H1 (cell line): Measurements from ENCODE around the gene GOLIM4. TPM values are rescaled to one million over a fixed set of nuclear protein-coding genes. Genes with fewer than 3 reads are reported as not detected.

Experiments
- CHD1 ChIP-seq: IDR thresholded peaks from 2 replicates; pipeline ENCODE4 v1.6.1; 2012; ENCODE audit warnings: low read depth, low read length, improper control_type of control experiment
- PHF8 ChIP-seq: fragments of 200-600 bp; sonication (generic); conservative IDR thresholded peaks from 2 replicates; pipeline ENCODE4 v1.7.1; 2012; ENCODE audit warnings: low read depth, mild to moderate bottlenecking, inconsistent platforms, low read length, moderate library complexity
- RNF2 ChIP-seq: fragments of 200-900, 300-1000 bp; sonication (generic); IDR thresholded peaks from 2 replicates; pipeline ENCODE4 v1.7.1; 2016; ENCODE audit warnings: borderline replicate concordance, low read depth, mild to moderate bottlenecking, antibody characterized with exemption, low read length; ENCODE audit not compliant: poor library complexity, severe bottlenecking; ENCODE audit errors: missing control alignments
- TEAD4 ChIP-seq: IDR thresholded peaks from 2 replicates; pipeline ENCODE4 v1.6.1; 2012; ENCODE audit warnings: low read depth, low read length, inconsistent platforms, mixed read lengths
- polyA plus RNA-seq, 7 experiments: library from polyadenylated mRNA; depleted of rRNA in 3 of 7; stranded (reverse) in 5 of 7; unstranded in 2 of 7; fragments of >200 nt in 5 of 7; fragments of 200-250 nt in 2 of 7; gene quantifications; 1 replicate in 5 of 7; 2 replicates in 1 of 7; 4 replicates in 1 of 7; pipeline versions ENCODE4 v1.2.1 to v1.2.3, GENCODE V29; 2011 to 2013; ENCODE audit warnings: missing spikeins in 2 of 7, mixed read lengths in 2 of 7
- total RNA-seq: library from RNA; stranded (reverse); fragmentation: NEBNext Ultra II Directional; extraction: Animal tissue kit (Norgen Biotek cat#: 25700); gene quantifications from 2 replicates; pipeline ENCODE4 v1.2.1, GENCODE V29; 2021

Gene GOLIM4
- total and polyA plus RNA-seq, 2 of the 8 experiments (the other 6 are each of a cell fraction or from before 2014, with no cell fraction given) = 5.6 to 29.7 TPM

GRCh38 chr3:168002786-168003368 is 92.8 kb downstream of the GOLIM4 start (continued):
- no peak for TF ChIP-seq RNF2
- no peak for TF ChIP-seq TEAD4
- TF ChIP-seq PHF8 = no peak
- no peak for TF ChIP-seq CHD1
